SKM-1 (cell line): ENCODE data around the gene ZBTB21.
A peak's percentile ranks its signal among the peaks of the same experiment; 100 is the strongest.
"Not testable (repeated sequence)": the region's sequence is repeated elsewhere in the genome, so short reads cannot be mapped to it uniquely, and the experiment has no call there.

Source experiments
- DNase-seq: peaks from one replicate; lab custom pipeline; 2025; ENCODE audit not compliant: unreplicated experiment; lab: John Stamatoyannopoulos, UW

The ZBTB21 gene

DNA sequence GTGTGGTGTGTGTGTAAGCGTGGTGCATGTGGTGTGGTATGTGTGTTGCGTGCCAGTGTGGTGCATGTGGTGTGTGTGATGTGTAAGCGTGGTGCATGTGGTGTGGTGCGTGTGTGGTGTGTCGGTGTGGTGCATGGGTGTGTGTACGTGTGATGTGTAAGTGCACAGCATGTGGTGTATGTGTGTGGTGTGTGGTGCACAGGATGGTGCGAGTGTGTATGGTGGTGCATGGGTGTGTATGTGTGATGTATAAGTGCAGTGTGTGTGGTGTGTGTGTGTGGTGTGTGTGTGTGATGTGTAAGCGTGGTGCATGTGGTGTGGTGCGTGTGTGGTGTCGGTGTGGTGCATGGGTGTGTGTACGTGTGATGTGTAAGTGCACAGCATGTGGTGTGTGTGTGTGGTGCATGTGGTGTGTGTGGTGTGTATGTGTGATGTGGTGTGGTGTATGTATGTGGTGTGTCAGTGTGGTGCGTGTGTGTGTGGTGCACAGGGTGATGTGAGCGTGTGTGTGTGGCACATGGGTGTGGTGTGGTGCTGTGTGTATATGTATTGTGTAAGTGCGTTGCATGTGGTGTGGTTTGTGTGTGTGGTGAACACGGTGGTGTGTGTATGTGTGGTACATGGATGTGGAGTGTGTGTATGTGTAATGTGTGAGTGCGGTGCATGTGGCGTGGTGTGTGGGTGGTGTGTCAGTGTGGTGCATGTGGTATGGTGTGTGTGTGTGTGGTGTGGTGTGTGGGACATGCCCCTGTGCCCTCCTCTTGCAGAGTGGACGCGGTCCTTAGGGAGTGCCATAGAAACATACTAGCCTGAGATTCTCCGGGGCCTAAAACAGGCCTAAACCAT is 55.3 kb downstream of the ZBTB21 start:
- no peak for DNase-seq

DNA sequence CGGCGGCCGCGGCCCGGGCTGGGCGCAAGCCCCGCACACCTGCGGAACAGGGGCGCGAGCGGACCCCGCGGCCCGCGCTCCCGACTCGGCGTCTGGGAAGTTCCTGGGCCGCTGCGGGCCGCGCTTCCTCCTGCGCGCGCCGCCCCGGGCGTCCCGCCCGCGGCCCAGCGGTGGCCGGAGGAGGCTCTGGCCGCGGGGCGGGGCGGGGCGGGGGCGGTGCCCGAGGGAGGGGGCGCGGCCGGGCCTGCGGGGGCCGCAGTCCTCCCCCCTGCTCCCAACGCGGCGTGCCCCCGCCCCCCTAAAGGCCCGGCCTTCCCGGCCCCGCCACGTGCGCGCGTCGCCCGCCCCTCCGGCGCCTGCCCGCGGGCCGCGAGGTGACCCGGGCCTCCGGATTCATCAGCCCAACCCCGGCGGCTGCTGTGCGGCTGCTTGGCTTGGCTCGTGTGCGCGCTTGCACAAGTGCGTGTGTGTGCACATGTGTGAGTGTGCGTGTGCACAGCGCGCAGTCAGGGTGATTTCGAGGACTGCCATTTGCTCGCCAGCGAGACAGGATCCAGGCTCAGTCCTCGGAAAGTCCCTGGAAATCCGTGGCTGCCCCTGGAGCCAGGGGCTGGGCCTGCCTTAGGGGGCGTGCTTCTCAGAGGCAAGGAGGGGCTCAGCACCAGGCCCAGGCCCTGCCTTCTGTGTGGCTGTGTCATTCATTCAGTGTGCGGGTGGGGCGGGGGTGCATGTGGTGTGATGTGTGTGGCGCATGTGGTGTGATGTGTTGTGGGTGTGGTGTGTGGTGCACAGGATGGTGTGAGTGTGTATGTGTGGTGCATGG is 56.1 kb downstream of the ZBTB21 start, which contains the start of gene C2CD2:
Gene C2CD2, minus strand, starts transcription at position 188 of the 823 bp plus-strand sequence. CDS start 370 bp downstream, outside the sequence.
- peak; percentile 43 for DNase-seq

DNA sequence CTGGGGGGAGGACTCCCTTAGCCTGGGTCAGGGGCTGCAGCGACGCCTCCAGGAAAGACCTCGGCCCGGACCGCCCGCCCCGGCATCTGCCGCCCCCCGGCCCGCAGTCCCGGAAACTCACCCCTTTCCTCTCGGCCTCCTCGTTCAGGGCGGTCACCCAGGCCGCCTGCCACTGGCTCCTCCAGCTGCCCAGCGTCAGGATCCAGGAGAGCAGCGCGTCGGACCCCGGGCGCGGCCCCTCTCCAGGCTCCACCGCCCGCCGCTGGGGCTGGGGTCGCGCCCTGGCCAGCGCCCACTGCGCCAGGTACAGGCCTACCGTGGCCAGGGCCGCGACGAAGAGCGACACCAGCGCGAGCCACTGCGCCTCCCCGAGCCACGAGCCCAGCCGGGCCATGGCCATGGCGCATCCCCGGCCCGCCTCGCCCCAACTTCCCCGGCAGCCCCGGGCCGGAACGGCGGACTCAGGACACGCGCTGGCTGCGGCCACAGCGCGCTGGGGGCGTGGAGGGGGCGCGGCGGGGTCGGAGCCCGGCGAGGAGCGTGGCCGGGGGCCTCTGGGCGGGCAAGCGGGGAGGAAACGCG is 56.8 kb downstream of the ZBTB21 start:
- DNase-seq: no peak

DNA sequence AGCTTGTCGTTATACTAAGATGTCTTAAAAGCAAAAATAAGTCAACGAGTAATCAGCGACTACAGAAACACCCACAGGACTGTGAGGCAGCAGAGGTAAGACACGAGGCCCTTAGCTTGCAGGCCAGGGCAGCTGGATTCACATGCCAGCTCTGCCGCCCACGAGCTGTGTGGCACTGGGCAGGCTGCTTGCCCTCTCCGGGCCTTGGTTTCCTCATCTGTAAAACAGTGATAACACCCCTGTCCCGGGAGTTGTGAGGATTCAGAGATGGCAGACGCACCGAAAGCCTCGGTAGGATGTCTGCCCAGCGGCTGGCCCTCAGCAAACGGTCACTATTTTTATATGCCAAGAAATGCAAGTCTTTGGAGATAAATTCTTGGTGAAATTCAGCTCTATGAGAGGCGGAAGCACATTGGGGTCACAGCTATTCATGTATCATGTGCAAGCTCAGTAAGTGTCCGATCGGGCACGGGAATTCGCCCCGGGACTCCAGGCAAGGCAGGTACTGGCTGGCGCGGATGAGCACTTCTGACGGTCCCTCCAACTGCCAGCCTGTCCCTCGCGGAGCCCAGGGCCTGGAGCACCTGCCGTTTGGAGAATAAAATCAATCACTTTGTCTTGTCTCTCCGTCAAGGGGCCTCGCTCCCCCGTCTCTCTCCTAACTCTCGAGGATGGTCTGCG is 57.5 kb downstream of the ZBTB21 start:
- no peak for DNase-seq

DNA sequence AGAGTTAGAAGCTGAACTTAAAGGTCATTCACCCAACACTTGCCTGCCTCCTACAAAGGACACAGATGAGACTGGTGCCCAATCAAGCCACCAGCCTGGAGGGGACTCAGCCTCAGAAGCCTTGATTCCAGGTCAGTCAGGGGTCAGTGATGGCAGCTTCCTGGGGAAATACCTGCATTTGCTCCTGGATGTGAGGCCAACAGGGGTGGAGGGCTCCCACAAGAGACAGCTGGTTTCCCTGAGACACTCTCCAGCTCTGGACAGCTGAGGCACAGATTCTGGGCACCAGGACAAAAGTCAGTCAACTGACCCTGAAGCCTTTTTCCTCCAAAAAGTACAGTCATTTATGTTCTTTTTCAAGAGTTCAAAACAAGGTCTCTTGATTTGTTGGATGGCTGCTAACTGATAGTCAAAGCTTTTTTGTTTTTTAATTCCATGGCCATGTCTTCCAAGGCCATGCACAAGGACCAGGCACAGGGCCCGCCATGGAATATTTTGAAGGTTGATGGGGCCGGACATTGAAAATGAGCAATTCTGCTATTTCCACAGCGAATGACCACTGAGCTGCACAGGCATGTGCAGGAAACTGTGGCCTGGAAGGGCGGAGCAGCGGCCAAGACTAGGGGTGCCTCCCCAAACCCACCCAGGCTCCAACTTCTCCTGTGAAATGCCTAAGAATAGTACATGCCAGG is 58.1 kb downstream of the ZBTB21 start:
- DNase-seq: no peak

DNA sequence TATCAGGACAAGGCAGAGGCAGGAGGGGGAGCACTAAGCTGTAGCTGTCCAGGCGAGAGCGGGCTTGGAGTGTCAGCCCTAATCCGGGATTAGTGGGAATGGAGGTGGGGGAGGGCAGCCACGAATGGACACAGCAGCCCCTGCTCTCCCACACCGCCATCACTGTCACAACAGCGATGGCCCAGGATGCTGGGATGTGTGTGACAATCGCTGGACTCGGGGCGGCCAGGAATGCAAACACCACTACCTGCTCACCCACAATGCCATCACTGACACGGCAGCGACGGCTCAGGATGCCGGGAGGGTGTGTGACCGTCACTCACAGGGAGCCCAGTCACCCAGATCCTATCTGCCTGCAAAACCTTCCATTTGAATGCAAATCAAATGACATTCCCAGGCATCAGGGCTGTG is 59.2 kb downstream of the ZBTB21 start:
- no peak for DNase-seq

DNA sequence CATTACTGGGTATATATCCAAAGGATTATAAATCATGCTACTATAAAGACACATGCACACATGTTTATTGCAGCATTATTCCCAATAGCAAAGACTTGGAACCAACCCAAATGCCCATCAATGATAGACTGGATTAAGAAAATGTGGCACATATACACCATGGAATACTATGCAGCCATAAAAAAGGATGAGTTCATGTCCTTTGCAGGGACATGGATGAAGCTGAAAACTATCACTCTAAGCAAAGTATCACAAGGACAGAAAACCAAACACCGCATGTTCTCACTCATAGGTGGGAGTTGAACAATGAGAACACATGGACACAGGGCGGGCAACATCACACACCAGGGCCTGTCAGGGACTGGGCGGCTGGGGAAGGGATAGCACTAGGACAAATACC is 60.5 kb downstream of the ZBTB21 start:
- DNase-seq: not testable (repeated sequence)

DNA sequence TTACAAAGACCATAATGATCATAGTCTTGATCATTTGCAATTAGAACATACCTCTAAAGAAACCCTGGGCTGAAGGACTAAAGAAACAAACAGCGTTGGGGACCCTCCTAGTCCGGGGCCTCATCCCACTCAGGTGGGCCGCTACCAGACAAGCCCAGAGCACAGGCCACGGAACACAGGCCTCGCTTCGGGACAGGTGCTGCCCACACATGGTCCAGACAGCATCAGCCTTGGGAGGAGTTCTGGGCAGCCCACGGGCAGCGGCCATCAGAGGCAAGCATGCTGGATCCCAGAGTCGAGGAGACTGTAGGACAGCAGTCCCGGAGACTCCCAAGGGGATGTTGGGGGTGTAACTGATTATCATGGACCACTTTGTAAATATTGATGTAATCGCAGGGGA is 61.3 kb downstream of the ZBTB21 start:
- DNase-seq: no peak

DNA sequence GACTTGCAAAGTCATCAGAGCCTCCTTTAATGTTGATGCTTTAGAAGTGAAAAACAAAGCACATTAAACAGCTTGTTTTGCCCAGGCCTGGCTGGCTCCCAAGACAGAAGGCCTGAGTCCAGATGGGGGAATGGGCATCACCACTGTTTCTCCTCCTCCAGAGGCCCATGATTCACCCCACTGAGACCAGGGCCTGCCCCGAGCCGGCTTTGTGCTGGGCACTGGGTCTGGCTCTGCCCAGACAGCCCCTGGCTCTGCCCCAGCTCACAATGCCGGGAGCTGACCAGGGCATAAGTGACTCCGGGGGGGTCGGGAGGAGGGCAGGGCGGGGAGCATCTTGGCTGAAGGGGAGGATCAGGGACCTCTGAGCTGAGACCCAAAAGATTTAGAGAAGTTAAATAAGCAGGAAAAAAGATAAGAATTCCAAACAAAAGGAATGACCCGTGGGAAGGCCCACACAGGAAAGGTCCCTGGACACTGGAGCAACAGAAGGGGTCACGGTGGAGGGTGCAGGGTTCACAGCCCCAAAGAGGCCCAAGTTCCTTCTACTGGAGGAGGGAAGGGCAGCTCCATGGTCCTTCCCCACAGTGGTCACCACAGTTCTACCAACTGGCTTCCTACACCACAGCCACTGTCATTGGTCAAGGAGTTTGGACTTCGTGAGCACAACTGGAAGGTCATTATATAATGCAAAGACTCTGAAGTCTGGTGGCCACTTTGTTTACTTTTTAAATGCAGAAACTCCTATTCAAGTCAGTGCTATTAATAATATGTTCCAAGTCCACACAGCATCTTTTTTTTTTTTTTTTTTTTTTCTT is 61.9 kb downstream of the ZBTB21 start:
- no peak for DNase-seq

DNA sequence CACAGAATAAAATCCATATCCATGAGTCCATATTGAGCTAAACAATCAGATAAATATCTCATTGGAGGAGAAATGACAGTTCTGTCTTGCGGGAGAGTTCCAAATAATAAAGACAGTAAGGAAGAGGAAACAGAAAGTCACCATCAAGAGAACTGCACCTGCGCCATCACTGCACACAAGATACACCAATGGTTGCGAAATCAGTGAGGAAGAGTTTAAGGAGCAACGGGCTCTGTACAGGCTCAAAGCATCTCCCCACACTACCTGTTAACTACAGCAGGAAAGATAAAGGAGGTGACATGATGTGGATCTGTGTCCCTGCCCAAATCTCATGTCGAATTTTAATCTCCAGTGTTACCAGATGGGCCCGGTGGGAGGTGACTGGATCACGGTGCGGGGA is 64.2 kb downstream of the ZBTB21 start:
- no peak for DNase-seq

DNA sequence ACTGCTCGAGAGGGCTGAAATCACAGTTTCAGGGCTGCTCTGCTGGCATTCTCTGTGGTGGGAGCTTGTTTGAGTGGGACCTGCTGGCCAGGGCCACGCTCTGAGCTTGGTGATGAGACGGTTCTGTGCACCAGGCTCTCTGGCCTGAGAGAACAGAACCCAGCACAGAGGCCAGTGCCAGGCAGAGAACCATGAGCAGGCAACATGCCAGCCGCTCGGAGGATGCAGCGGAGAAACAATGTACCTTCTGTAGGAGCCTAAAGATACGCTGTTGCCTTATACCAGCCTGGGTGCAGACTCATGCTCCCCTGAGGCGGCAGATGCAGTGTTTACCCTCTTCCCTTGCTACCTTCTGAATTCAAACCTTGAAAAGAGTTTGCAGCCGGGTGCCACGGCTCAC is 66.3 kb downstream of the ZBTB21 start:
- no peak for DNase-seq

DNA sequence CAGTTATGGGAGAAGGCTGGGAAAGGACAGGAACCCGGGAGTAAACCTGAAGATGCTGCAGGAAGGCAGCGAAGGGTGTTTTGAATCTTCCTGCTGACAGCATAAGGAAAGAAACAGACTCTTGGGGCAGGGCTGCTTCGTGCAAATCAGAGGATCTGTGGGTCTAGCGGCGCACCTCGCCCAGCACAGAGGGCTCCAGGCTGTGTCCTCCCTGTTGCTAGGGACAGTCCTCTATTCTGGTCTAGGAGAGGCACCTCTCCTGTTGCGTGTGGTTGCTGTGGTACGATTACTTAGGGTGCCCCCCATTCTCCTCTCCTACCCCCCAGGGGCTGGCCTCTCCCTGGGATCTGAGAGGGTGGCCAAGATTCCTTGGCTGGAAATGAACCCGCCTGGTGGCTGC is 67.7 kb downstream of the ZBTB21 start:
- no peak for DNase-seq

DNA sequence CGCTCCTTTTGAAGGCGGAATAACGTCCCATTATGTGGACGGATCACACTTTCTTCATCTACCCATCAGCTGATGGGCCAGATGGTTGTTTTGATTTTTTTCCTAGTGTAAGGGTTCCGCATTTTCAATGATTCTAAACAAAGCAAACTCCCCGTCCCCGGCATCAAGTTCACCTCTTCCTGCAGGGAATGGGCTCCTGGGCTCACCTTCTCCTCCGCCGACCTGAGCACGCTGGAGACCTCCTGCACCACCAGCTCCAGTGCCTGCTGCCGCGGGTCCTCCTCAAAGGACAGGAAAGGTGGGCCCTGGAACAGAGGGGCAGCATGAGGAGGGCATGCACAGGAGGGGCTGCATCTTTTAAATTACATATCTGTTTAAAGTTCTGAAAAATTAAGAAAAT is 68.2 kb downstream of the ZBTB21 start:
- no peak for DNase-seq

DNA sequence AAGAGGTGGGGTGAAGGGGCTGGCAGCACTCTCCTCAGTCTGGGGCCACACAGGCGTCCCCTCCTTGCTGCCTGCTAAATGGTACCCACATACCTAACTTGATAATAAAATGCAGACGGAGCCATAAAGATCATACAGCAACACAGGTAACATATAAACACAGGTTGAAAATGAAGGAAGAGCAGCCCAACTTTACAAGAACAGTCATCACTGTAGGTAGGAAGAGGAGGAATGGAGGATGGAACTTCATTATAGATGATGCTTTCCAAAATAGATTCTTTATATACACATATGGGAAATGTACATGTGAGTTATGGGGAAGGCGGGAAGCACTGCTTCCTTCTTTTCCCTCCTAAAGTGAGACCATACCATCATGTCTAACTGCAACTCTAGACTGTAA is 69.7 kb downstream of the ZBTB21 start:
- no peak for DNase-seq

DNA sequence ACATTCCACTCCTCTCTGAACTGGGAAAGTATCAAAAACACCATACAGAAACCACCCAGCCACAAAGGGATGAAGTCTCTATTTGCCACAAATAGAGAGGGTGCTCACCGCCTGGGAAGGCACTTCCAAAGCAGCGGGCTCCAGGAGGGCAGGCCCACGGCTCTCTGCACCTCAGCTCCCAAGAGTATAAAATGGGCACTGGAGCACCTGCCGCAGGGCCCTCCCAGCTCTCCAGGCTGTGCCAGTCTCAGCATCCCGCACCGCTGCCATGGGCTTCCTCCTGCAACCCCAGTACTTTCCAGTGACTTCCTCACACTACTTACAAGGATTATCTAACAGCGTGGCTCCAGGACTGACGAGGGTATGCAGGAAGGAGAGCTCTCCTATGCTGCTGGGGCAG is 70.8 kb downstream of the ZBTB21 start:
- no peak for DNase-seq
